PFSK-1 (cell line): ENCODE results near the gene MRPL28.

ENCODE experiments used
- POLR2AphosphoS5 ChIP-seq: IDR thresholded peaks from 2 replicates; pipeline ENCODE4 v1.6.1; 2012; ENCODE audit warnings: low read depth, mild to moderate bottlenecking, control low read depth, low read length, moderate library complexity
- SIN3A ChIP-seq: IDR thresholded peaks from 2 replicates; pipeline ENCODE4 v1.6.1; 2012; ENCODE audit warnings: mild to moderate bottlenecking, low read length, moderate library complexity, borderline replicate concordance; ENCODE audit not compliant: insufficient read depth
- TAF1 ChIP-seq: IDR thresholded peaks from 2 replicates; pipeline ENCODE4 v1.6.1; 2012; ENCODE audit warnings: low read length, control low read depth, borderline replicate concordance; ENCODE audit not compliant: insufficient read depth
- TF ChIP-seq, protein P1 (sequence below), 2 experiments: IDR thresholded peaks; 2 replicates each; pipeline versions ENCODE4 v1.6.1 to v1.8.0; 2011 to 2012; ENCODE audit warnings: low read depth in 2 of 2, low read length in 2 of 2, control low read depth in 1 of 2, inconsistent platforms in 1 of 2, mild to moderate bottlenecking in 1 of 2, moderate library complexity in 1 of 2; ENCODE audit not compliant: insufficient read depth in 1 of 2

DNA sequence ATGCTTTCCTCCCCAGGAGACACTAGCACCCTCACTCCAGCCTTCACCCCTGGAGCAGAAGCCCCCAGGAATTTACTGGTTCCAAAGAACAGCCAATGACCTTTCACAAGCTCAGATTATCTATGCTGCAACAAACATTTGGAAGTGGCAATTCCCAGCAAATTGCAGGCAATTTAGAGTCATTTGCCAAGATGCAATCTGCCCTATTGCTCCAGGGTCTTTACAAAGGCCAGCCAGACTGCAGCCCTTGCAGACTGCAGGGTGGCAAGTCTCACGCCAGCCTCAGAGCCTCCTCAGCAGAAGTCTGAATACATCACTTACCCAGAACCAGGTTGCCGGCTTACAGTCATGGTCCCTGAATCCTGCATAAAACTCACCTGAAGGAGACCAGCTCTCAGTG, 39.6 kb downstream of the MRPL28 start:
- TF ChIP-seq POLR2AphosphoS5 (no peak), SIN3A (no peak), TAF1 (no peak)
- TF ChIP-seq, protein P1, sequence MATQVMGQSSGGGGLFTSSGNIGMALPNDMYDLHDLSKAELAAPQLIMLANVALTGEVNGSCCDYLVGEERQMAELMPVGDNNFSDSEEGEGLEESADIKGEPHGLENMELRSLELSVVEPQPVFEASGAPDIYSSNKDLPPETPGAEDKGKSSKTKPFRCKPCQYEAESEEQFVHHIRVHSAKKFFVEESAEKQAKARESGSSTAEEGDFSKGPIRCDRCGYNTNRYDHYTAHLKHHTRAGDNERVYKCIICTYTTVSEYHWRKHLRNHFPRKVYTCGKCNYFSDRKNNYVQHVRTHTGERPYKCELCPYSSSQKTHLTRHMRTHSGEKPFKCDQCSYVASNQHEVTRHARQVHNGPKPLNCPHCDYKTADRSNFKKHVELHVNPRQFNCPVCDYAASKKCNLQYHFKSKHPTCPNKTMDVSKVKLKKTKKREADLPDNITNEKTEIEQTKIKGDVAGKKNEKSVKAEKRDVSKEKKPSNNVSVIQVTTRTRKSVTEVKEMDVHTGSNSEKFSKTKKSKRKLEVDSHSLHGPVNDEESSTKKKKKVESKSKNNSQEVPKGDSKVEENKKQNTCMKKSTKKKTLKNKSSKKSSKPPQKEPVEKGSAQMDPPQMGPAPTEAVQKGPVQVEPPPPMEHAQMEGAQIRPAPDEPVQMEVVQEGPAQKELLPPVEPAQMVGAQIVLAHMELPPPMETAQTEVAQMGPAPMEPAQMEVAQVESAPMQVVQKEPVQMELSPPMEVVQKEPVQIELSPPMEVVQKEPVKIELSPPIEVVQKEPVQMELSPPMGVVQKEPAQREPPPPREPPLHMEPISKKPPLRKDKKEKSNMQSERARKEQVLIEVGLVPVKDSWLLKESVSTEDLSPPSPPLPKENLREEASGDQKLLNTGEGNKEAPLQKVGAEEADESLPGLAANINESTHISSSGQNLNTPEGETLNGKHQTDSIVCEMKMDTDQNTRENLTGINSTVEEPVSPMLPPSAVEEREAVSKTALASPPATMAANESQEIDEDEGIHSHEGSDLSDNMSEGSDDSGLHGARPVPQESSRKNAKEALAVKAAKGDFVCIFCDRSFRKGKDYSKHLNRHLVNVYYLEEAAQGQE (IDR thresholded peaks at IDR 0.05; ENCODE audit: insufficient read depth in 1 of 2, low read depth in 2 of 2, low read length in 2 of 2), result no peak
